Gastrocnemius medialis (tissue), 4 donors: ENCODE results near the gene BNC1.
"Not testable (repeated sequence)": the region's sequence is repeated elsewhere in the genome, so short reads cannot be mapped to it uniquely, and the experiment has no call there.

Experiments used
- CTCF ChIP-seq, 5 experiments: fragments of 450-650 bp in 3 of 5; fragments of 200-600 bp in 2 of 5; sonication (generic) in 2 of 5; IDR thresholded peaks in 4 of 5; conservative IDR thresholded peaks in 1 of 5; 1 replicate in 4 of 5; 2 replicates in 1 of 5; pipeline ENCODE4 v1.5.1; 2016 to 2019; ENCODE audit warnings: antibody characterized with exemption in 5 of 5, mild to moderate bottlenecking in 3 of 5, moderate library complexity in 3 of 5
- POLR2A ChIP-seq, 2 donors: fragments of 450-650 bp; IDR thresholded peaks; one replicate each; pipeline ENCODE4 v1.6.1; 2017; ENCODE audit warnings: antibody characterized with exemption in 2 of 2, mild to moderate bottlenecking in 2 of 2, moderate library complexity in 2 of 2

- not testable (repeated sequence) for TF ChIP-seq CTCF (IDR thresholded peaks at IDR 0.05 in 4 of 5, conservative IDR thresholded peaks at IDR 0.05 in 1 of 5); POLR2A (IDR thresholded peaks at IDR 0.05)
Observed at GRCh38 chr15:83262181-83262580, 22.3 kb downstream of the BNC1 start.
